NCI-H146 (cell line): Measurements from ENCODE around the gene TANK.

Source experiments
- DNase-seq: peaks from one replicate; lab custom pipeline; 2025; lab: John Stamatoyannopoulos, UW

TANK gene

DNA sequence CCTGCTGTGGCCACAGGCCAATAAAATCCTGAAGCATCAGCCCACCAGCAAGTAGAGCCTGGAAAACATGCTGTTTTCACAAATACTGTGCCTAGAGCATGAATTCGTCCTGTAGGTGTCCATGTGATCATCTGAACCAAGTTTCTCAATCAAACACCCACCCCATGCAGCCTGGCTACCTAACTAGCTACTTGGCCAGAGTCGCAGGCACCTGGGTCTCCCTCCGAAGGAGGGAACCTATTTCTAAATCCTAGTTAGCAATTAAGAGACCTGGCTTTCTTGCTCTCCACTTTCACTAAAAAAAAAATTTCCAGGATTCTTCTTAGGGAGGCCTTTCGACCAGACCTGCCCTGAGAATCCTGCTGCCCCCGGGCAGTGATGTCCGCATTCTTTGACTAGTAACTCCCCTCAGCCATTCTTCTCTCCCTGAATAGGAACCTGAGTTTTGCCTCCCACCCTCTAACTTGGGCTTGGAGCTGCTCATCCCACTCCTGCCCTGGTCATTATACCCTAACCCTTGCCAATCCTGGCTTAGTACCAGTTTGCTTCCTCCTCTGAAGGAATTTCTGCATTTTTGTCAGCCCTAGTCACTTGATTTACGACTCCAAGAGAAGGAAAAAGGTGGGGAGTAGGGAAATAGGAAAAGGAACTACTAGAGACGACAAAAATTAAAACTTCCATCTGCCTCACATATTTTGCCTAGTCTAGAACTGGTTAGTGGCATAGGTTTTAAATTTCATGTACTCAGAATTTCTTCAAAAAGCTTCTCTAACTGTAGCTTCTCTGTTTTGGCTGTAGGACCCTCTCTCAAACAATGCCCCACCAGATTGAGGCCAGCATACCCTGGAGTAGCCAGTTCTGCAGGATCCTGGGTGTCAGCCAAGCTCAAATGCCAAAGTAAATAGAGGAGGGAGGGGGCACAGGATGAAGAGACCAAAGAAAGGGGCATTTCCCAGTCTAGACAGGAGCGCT is 25.4 kb upstream of the TANK start:
- DNase-seq: no peak

DNA sequence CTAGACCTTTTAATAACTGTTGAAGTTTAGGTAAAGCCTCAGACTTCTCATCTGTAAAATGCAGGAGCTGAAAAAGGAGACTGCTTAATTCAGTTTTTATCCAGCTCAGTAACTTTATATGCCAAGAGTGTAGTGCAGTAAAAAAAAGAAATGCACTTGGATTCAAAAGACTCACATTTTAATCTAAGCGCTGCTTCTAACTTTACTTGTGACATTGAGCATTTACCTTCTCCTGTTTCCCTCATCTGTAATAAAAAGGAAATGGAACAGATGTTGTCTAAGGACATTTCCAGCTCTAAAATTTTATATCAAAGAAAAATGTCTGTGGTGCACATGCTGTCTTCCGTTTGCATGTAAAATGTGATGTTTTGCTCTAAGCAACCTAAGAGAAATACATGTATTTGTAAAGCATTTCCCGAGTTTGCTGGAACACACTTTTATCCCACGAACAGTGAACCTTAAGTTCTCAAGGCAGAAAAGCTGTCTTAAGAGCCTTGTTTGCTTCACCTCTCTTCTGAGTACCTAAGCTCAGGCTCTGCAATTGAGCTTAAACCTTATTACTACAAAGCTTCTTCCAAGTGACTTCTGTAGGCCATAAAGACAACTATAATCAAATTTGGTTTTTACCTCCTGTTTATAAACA is 24.2 kb upstream of the TANK start:
- DNase-seq: no peak

DNA sequence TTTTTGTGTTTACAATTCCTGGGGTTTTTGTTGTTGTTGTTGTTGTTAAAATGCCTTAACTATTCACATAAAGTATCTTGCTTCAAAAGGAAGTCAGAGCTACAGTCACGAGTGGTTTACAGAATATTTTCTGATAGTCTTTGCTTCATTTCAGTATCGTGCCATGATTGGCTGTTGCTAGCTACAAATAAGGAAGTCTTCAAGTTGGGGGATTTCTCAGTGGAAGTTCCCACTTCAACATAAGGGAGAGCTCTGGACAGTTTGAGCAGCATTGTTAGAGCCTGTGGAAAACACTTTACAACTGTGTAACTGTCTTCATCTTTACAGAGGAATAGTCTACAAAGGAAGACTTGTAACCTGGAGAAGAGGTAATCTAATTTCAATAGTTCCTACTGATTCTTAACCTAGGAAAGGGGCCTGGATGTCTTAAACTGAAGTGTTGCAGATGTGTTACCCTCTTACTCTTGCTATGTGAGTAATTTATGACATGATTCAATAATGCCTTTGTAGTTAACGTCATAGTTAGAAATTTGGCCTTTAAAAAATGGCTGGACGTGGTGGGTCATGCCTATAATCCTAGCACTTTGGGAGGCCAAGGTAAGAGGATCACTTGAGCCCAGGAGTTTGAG is 23.4 kb upstream of the TANK start:
- DNase-seq: no peak

DNA sequence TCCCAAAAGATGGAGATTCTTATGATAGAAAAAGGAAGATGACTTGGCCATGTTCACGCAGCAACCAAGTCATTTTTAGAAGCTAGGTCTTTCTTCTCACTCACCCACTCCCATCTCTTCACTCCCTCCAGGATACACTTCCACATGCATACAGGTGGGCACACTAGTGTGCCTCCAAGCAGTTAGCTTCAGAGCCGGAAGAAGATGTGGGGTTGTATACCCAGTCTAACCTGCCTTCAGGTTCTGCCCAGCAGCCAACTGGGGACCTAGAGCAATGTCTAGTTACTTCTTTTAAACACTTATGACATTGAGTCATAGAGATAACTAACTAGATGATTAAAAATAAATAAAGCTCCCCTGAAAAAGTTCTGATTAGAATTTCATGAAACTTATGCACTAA is 21.8 kb upstream of the TANK start:
- DNase-seq: no peak

DNA sequence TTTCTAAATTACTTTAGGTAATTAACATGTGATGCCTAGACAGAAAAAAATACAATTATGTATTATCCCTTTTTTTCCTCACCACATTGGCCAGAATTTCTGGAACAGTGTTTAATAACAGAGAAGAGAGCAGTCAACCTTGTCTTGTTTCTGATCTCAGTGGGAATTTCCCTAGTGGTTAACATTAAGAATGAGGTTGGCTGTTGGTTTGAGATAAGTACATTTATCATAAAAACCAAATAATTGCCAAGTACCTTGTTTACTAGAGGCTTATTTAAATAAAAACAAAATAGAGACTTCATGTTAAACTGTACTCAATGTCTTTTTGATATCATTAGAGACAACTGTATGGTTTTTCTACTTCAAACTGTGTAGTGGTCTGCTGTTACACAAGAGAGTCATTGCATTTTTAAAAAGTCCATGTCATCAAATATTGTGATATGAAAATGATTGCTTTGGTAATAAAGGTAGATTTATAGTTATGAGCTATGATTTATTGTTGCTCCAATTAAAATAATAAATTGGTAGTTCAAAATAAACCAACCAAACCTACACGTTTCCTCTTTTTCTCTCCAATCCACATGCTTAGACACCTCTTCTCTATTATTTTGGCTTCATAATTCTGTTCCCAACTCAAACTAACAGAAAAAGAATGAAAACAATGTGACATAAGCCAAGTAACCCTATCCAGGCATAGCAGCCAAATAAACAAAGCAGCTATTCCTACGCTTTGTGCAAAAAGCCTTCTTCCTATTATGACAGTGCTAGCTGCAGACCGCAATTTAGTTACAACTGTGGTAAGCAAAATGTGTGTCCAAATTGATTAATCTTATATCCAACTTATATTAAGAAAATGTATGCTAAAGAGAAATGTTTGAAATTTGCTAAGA is 20.9 kb upstream of the TANK start:
- DNase-seq: no peak

DNA sequence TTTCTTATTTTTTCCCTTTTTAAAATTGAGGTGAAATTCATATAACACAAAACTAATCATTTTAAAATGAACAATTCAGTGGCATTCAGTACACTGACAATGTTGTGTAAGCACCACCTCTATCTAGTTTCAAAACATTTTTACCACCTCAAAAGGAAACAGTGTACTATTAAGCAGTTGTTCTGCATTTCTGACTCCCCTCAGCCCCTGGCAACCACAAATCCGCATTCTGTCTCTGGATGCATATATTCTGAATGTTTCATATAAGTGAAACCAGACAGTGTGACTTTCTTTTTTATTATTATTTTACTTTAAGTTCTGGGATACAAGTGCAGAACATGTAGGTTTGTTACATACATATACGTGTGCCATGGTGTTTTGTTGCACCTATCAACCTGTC is 19.2 kb upstream of the TANK start:
- no peak for DNase-seq

DNA sequence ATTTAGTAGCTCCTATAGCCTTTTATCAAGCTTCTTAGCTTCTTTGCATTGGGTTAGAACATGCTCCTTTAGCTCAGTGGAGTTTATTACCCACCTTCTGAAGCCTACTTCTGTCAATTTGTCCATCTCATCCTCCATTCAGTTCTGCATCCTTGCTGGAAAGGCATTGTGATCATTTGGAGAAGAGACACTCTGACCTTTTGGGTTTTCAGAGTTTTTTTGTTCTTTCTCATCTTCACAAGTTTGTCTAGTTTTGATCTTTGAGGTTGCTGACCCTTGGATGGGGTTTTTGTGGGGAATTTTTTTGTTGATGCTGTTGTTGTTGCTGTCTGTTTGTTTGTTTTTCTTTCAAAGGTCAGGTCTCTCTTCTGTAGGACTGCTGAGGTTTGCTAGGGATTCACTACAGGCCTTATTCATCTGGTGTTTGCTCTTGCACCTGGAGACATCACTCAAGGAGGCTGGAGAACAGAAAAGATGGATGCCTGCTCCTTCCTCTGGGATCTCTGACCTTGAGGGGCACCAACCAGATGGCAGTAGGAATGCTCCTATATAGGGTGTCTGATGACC is 13.9 kb upstream of the TANK start:
- DNase-seq: no peak

DNA sequence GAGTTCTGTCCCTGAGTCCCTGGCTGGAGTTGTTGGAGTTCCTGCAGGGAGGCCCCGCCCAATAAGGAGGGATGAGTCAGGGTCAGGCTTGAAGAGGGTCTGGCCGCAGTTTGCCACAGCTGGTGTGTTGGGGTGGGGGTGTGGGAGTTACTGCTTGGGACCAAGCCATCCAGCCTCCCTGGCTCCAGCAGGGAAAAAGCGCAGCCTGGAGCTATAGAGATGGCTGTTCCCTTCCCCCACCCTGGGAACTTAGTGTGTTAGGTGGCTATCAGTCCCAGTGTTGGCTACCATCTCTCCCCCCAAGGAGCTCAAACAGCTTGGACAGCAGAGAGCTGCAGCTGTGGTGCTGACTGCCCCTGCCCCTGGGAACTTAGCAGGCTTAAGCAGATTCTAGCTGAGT is 13.2 kb upstream of the TANK start:
- DNase-seq: no peak

DNA sequence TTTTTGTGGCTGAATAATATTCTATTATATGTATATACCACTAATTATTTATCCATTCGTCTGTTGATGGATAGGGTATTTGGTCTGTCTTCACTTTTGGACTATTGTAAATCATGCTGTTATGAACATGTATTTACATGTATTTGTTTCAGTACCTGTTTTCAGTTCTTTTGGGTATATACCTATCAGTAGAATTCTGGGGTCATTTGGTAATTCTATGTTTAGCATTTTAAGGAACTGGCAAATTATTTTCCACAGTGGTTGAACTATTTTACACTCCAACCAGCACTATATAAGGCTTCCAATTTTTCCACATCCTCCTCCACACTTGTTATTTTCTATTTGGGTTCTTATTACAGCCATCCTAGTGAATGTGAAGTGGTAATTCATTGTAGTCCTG is 12.4 kb upstream of the TANK start:
- no peak for DNase-seq

DNA sequence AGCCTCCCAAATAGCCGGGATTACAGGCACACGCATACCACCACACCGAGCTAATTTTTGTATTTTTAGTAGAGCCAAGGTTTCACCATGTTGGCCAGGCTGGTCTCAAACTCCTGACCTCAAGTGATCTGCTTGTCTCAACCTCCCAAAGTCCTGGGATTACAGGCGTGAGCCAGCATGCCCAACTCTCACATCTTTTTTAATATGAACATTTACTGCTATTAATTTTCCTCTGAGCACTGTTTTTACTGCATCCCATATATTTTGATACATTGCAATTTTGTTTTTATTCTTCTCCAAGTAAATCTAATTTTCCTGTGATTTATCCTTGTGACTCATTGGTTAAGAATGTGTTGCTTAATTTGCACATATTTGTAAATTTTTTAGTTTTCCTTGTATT is 9.5 kb upstream of the TANK start:
- no peak for DNase-seq

DNA sequence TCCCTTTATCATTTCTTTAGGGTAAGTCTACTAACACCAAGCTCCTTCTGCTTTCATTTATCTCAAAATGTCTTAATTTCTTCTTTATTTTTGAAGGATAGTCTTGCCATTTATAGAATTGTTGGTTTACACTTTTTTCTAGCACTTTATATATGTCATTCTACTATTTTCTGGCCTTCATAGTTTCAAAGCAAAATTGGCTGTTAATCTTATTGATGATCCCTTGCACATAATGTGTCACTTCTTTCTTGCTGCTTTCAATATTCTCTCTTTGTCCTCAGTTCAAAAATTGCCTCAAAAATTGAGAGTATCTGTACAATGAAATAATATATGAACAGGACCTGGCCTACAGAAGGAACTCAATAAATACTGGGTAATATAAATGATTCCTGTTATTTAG is 7.9 kb upstream of the TANK start:
- no peak for DNase-seq

DNA sequence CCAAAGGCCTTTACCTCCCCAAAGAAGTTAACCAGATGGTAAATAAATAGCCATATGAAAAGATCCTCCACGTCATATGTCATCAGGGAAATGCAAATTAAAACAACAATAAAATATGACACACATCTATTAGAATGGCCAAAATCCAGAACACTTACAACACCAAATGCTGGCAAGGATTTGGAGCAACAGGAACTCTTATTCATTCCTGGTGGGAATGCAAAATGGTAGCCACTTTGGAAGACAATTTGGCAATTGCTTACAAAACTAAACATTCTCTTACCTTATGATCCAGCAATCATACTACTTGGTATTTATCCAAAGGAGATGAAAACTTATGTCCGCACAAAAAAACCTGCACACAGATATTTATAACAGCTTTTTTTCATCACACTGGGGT is 1.3 kb upstream of the TANK start:
- DNase-seq: no peak

DNA sequence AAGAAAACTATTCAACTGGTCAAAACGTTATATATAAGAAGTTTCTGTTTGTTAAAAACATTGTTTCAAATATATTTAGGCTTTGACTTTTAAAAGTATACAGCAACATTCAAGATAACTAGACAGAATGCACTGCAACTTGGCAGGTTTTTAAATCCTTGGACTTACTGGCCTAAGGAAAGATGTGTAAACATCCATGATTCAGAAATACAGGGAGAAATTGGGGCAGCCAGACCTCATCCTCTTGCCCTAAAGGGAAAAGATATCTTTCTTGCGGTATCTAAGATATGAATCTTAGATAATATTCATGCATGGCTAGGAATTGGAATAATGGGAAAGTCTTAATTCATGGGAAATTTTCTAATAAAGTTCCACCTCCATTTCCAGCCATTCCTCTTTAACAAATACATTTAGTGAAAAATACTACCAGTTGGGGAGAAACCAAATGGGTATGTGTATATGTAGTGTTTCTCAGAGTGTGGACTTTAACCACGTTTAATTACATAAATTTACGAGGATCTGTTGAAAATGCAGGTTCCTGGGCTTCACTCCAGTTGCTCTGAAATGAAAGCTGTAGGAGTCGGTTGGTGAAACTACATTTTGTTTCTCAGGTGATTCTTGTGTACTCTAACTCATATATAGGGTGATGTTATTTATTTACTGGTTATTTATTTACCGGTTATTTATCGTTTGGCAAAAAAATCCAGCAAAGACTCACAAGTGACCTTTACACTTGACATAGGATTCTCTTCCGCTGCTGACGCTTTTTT is 587 bp upstream of the TANK start:
- no peak for DNase-seq

DNA sequence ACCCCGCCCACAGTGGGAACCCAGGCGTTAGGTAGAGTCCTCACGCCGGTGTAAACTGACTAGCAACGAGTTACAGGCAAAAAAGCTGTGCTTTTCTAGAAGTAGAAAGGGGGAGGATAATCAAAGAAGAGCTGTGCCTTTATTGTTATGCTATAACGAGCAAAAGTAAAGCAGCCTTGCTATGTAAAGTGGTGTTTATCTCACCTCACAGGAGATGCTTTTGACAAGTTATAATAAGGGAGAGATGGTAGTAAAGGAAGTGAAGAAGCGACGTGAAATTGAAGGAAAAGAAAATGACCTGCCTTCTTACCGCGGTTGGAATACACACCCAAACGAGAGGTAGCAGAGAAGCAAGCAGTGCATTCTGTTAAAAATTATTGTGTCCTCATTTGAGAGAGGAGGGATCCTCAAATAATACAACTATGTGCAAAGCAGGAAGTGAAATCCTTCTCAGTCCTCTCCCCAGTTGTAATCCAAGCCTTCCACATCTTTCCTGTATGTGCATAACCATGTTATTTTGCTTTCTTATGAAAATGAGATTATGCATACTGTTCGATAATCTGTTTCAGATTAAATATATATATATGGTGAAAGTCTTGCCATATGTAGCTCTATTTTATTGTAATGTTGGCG is 962 bp downstream of the TANK start:
- DNase-seq: no peak

DNA sequence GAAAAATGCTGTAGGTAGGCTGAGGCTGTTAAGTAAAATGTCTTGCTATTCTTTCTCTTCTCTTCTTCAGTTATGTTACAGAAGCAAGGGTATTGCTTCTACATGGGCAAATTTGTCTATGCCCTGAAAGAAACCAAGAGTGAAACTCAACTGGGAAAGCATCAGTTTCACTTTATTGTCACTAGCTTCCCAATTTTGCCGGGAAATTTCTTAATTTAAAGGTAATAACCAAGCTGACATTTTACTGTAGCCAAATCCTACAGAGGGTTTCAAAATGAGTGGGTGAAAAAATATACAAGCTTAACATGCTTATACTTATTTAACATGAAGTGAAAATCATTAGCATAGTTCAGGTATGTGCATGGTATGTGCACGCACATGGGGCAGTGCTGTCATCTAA is 3.2 kb downstream of the TANK start:
- DNase-seq: no peak

DNA sequence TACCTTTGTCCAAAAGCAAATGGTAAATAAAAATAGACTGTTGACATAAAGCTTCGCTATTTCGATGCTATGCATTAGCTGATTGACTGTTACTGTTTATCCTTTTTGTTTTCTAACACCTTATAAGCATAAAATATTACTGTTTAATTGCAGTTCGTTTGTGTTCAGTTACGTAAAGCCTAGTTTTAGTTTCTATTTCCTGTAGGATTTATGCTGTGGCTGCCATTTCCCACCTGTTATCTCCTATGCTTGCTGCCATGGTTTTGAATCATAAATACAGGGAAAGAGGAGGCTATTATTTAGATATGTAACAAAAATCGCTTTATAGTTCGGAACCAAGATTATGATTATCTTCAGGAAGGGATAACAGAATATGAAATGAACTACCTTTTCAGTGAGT is 3.9 kb downstream of the TANK start:
- no peak for DNase-seq

DNA sequence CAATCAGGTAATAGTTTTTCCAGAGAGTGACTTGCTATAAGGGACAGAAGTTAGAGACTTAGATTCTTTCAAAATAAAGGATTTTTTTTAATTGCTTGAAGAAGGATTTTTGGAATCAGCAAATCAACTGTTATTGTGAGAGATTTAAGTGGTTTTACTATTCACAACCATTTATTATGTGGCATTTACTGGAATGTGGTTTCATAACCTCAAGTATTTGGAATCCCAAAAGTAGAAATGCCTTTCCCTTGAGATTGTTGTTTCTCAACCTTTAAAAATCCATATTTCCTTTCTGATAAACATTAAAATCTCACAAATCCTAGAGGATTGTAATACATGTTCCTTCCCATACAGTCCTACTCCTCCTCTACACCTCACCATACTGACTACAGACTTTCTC is 5.0 kb downstream of the TANK start:
- DNase-seq: no peak

DNA sequence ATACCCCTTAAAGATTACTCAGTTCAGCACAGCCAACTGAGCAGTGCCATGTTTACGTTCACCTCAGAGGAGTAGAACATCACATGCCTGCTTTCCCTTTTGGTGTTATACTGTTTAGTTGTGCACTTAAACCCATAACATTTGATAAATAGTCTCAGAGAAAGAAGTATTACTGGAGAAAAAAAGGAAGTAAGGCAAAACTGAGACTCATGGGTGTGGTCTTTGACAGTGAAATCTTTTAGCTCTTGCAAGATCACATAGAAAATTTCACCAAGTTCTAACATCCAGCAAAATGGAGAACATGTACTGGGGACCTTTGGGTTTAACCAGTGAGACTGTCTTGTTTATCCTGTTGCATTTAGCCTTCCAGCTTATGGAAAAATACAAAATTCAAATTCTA is 5.6 kb downstream of the TANK start:
- no peak for DNase-seq

DNA sequence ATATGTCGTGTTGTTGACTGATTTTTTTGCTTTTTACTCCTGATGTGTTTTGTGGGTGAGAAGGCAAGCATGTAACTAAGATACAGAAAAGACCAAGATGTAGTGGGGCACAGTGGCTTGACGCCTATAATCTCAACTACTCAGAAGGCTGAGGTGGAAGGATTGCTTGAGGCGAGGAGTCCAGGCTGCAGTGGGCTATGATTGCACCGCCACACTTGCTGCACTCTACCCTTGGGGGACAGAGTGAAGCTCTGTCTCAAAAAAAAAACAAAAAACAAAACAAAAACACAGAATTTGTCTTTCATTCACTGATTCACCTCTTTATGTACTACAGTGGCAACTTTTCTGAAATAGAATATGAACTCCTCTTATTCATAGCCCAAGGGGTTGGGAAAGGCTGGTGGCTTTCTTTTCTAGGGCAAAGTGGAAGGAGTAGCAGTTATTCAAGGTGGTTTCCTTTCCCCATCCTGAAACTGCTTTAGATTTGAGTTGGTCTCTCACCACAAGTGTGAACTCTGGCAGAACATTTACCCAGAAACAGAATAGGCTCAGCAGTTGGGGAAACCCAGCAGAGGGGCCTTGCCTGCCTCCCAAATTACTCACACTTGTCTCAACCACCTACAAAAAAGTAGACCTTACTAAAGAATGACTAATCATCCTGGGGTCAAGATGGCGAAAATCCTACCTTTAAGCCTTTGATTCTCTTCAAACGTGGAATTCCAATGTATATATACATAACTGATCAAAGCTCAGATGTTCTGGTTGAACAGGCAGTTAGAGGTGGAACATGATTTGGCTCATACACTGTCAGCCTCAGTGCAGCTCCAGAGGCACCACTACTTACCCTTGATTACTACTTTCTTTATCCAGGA is 6.5 kb downstream of the TANK start:
- no peak for DNase-seq

DNA sequence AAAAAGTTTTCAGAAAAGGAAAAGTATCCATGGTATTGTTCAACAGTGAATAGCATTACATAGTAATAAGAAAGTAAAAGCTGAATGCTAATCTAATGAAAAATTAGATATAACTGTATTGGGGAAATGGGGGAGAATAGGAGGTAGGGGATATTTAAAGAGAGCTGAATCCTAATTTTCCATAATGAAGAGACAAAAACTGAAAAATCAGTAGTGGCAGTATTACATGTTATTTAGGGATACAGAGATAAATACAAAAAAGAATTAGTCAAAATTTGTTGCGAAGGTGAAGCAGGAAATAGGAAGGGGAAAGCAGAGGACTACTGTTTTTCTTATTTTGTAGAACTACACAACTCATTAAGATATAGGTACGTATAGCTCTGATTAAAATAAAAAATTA is 9.1 kb downstream of the TANK start:
- DNase-seq: no peak
